ENCODE measurements around the gene EMILIN1. TPM values are rescaled to one million over a fixed set of nuclear protein-coding genes. Genes with fewer than 3 reads are reported as not detected.
"Not testable (repeated sequence)": the region's sequence is repeated elsewhere in the genome, so short reads cannot be mapped to it uniquely, and the experiment has no call there.

Gene EMILIN1
- total and polyA plus RNA-seq, 2 of the 8 experiments (the other 6 are each of a cell fraction or from before 2014, with no cell fraction given): 1.9 to 3.0 TPM

GRCh38 chr2:27110603-27111352 is 32.4 kb downstream of the EMILIN1 start:
- not testable (repeated sequence) for H3K9me3 ChIP-seq (ENCODE audit: insufficient read depth in 2 of 2, low read depth in 1 of 2, low read length in 1 of 2); H3K27me3 ChIP-seq (replicated peaks in 1 of 4; ENCODE audit: control insufficient read depth in 3 of 4, extremely low read depth in 1 of 4, insufficient read depth in 3 of 4, low read length in 3 of 4); H3K4ac ChIP-seq (replicated peaks; ENCODE audit: insufficient read length, low read depth, low read length); H3K4me1 ChIP-seq (replicated peaks in 1 of 4; ENCODE audit: control insufficient read depth in 3 of 4, insufficient read depth in 4 of 4, low read length in 3 of 4); H2AFZ ChIP-seq (ENCODE audit: low read length); H2BK15ac ChIP-seq (ENCODE audit: low read length); H2BK120ac ChIP-seq (replicated peaks; ENCODE audit: low read depth, low read length); H3K23ac ChIP-seq (ENCODE audit: insufficient read length); FAIRE-seq; H2BK20ac ChIP-seq (ENCODE audit: low read length); H3K4me3 ChIP-seq (ENCODE audit: extremely low read depth in 1 of 4, insufficient read depth in 2 of 4, low read depth in 3 of 4, low read length in 4 of 4); H4K5ac ChIP-seq (ENCODE audit: insufficient read length, low read depth, low read length); H3K14ac ChIP-seq (ENCODE audit: insufficient read length); H3K18ac ChIP-seq (ENCODE audit: extremely low read depth, low read length); H3K56ac ChIP-seq (replicated peaks; ENCODE audit: insufficient read length, low read depth, low read length); H3K36me3 ChIP-seq (ENCODE audit: control insufficient read depth in 2 of 4, insufficient read depth in 4 of 4, low read length in 3 of 4); H2BK12ac ChIP-seq (ENCODE audit: low read depth, low read length); H4K91ac ChIP-seq (replicated peaks; ENCODE audit: insufficient read length, low read length); H3K79me1 ChIP-seq (ENCODE audit: low read depth, low read length); DNase-seq (ENCODE audit: low read depth in 1 of 2, low spot score in 2 of 2); H3K23me2 ChIP-seq (ENCODE audit: low read depth, low read length); H3K79me2 ChIP-seq (ENCODE audit: control insufficient read depth in 1 of 2, insufficient read depth in 2 of 2, low read length in 2 of 2); H4K8ac ChIP-seq (ENCODE audit: extremely low read depth, insufficient read depth, low read length); H4K20me1 ChIP-seq (replicated peaks in 1 of 2; ENCODE audit: control insufficient read depth in 1 of 2, insufficient read depth in 2 of 2, low read length in 2 of 2); H3K9ac ChIP-seq (replicated peaks in 1 of 4; ENCODE audit: extremely low read depth in 1 of 4, low read depth in 3 of 4, low read length in 3 of 4); H3K4me2 ChIP-seq (ENCODE audit: insufficient read depth in 1 of 2, low read depth in 2 of 2, low read length in 2 of 2); H2BK5ac ChIP-seq (ENCODE audit: low read depth, low read length); H2AK5ac ChIP-seq (ENCODE audit: low read depth, low read length); H3K27ac ChIP-seq (ENCODE audit: low read depth, low read length)
- WGBS, 2 experiments (ENCODE audit: extremely low coverage in 1 of 2, insufficient coverage in 1 of 2, insufficient read length in 1 of 2, insufficient replicate concordance in 2 of 2, low coverage in 1 of 2, low lambda C conversion rate in 2 of 2, missing lambda C conversion rate in 1 of 2): 94% methylated on average over 24 of the region's 24 CpGs; no CpG with 5 or more reads in 1 of the 2 experiments
- ChIA-PET CTCF (ENCODE audit: partially characterized antibody) (interaction anchor here (0.9 to 9.5 kb wide), 8 partner anchors 11 to 81 kb away, joined by 3 to 120 read pairs (median 4); no protein-coding TSS in a partner anchor), POLR2A (ENCODE audit: partially characterized antibody) (interaction anchor here (0.8 to 1.3 kb wide), 7 partner anchors 9 to 197 kb away, joined by 3 to 5 read pairs (median 3); partner anchors contain the start of genes ABHD1 and UCN)

All from H1 (cell line).